ENCODE results near the gene NAPG.
"Not testable (repeated sequence)": the region's sequence is repeated elsewhere in the genome, so short reads cannot be mapped to it uniquely, and the experiment has no call there.

DNA sequence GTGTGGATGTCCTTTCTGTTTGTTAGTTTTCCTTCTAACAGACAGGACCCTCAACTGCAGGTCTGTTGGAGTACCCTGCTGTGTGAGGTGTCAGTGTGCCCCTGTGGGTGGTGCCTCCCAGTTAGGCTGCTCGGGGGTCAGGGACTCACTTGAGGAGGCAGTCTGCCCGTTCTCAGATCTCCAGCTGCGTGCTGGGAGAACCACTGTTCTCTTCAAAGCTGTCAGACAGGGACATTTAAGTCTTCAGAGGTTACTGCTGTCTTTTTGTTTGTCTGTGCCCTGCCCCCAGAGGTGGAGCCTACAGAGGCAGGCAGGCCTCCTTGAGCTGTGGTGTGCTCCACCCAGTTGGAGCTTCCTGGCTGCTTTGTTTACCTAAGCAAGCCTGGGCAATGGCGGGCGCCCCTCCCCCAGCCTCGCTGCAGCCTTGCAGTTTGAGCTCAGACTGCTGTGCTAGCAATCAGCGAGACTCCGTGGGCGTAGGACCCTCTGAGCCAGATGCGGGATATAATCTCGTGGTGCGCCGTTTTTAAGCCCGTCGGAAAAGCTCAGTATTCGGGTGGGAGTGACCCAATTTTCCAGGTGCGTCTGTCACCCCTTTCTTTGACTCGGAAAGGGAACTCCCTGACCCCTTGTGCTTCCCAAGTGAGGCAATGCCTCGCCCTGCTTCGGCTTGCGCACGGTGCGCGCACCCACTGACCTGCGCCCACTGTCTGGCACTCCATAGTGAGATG is 52.2 kb downstream of the NAPG start:
- TF ChIP-seq POLR2A (IDR thresholded peaks at IDR 0.05; ENCODE audit: borderline replicate concordance, extremely low read depth, insufficient read depth, insufficient read length); RAD21 (IDR thresholded peaks at IDR 0.05; ENCODE audit: low read depth); EZH2phosphoT487 (IDR thresholded peaks at IDR 0.05; ENCODE audit: borderline replicate concordance); SP1 (IDR thresholded peaks at IDR 0.05; ENCODE audit: low read depth); EZH2 (IDR thresholded peaks at IDR 0.05); ZNF274 (IDR thresholded peaks at IDR 0.05; ENCODE audit: low read depth, low read length); MAX (IDR thresholded peaks at IDR 0.05); EGR1 (IDR thresholded peaks at IDR 0.05; ENCODE audit: low read depth); ZFX (IDR thresholded peaks at IDR 0.05); POLR2AphosphoS5 (IDR thresholded peaks at IDR 0.05; ENCODE audit: low read depth, low read length); CEBPB (IDR thresholded peaks at IDR 0.05; ENCODE audit: low read depth); ELF1 (IDR thresholded peaks at IDR 0.05; ENCODE audit: borderline replicate concordance, low read depth); SIN3A (IDR thresholded peaks at IDR 0.05; ENCODE audit: low read depth): not testable (repeated sequence)
- TF ChIP-seq, protein P1, sequence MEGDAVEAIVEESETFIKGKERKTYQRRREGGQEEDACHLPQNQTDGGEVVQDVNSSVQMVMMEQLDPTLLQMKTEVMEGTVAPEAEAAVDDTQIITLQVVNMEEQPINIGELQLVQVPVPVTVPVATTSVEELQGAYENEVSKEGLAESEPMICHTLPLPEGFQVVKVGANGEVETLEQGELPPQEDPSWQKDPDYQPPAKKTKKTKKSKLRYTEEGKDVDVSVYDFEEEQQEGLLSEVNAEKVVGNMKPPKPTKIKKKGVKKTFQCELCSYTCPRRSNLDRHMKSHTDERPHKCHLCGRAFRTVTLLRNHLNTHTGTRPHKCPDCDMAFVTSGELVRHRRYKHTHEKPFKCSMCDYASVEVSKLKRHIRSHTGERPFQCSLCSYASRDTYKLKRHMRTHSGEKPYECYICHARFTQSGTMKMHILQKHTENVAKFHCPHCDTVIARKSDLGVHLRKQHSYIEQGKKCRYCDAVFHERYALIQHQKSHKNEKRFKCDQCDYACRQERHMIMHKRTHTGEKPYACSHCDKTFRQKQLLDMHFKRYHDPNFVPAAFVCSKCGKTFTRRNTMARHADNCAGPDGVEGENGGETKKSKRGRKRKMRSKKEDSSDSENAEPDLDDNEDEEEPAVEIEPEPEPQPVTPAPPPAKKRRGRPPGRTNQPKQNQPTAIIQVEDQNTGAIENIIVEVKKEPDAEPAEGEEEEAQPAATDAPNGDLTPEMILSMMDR (IDR thresholded peaks at IDR 0.05 in 2 of 3, conservative IDR thresholded peaks at IDR 0.05 in 1 of 3; ENCODE audit: borderline replicate concordance in 1 of 3, insufficient read depth in 1 of 3, low read depth in 2 of 3, low read length in 2 of 3), result not testable (repeated sequence)

Measured in HCT116 (cell line).